B cell (primary cell): ENCODE results near the gene C17orf50.

Experiments
- EZH2 ChIP-seq: IDR thresholded peaks from 2 replicates; pipeline ENCODE4 v1.6.1; 2012; ENCODE audit warnings: borderline replicate concordance, low read depth, mild to moderate bottlenecking, moderate library complexity, low read length; ENCODE audit not compliant: insufficient read depth, poor library complexity, severe bottlenecking
- TF ChIP-seq, protein P1 (sequence below): fragments of 200-600 bp; IDR thresholded peaks from one replicate; pipeline ENCODE4 v1.8.0; 2022; ENCODE audit warnings: antibody characterized with exemption, mild to moderate bottlenecking

DNA sequence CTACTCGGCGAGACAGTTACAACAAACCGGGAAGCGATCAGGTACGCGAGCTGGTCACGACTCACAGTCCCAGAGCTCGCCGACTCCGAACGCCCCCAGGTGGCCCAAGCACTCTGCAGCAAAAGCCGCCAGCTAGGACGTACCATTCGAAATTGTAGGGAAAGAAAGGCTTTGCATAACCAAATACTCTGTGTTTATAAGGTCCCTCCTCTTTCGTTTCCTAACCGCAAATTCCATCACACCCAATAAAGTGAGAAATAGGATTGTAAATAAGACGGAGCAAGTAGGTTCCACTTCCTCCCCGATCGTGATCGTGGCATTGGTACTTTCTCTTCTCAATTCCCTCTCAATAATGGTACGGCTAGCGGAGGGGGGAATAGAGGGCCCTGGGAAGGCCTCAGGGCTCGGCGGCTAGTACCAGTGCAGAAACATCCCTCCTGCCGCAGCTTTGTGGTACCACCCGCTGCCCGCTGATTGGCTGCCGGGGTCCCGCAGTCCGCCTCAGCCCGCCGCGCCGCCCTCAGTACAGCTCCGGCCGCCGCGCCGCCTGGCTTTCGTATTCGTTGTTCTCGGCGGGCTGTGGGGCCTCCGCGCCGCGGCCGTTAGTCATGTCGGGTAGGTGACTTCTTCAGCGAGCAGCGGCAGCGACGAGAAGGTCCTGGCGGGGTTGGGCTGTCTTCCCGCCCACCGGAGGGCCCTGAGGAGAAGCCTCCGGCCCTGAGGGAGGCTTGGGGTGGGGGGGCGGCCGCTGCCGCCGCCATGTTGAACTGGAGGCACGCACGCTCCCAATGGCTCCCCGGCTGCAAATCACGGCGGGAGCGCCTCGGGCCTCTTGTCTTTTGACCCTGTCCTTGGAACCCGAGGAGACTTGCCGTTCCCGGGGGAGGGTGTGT lies 48.5 kb downstream of the C17orf50 start, which contains the start of gene TAF15:
- TF ChIP-seq, protein P1, sequence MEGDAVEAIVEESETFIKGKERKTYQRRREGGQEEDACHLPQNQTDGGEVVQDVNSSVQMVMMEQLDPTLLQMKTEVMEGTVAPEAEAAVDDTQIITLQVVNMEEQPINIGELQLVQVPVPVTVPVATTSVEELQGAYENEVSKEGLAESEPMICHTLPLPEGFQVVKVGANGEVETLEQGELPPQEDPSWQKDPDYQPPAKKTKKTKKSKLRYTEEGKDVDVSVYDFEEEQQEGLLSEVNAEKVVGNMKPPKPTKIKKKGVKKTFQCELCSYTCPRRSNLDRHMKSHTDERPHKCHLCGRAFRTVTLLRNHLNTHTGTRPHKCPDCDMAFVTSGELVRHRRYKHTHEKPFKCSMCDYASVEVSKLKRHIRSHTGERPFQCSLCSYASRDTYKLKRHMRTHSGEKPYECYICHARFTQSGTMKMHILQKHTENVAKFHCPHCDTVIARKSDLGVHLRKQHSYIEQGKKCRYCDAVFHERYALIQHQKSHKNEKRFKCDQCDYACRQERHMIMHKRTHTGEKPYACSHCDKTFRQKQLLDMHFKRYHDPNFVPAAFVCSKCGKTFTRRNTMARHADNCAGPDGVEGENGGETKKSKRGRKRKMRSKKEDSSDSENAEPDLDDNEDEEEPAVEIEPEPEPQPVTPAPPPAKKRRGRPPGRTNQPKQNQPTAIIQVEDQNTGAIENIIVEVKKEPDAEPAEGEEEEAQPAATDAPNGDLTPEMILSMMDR, result peak; percentile 81
- TF ChIP-seq EZH2, result no peak
